Neuronal stem cell (in vitro differentiated cells): Measurements from ENCODE around the gene CHEK1.

Experiments
- DNase-seq: peaks from one replicate; pipeline ENCODE4 v3.0.0-alpha.2; 2013; ENCODE audit warnings: low spot score
- H2AFZ ChIP-seq: one replicate; pipeline ENCODE4 v1.6.1; 2013; ENCODE audit warnings: mild to moderate bottlenecking, low read length, inconsistent platforms
- H2AK5ac ChIP-seq: 2 replicates; pipeline ENCODE4 v1.6.1; 2013; ENCODE audit warnings: low read depth, mild to moderate bottlenecking, inconsistent platforms, low read length, moderate library complexity, mixed read lengths
- H2BK120ac ChIP-seq: 2 replicates; pipeline ENCODE4 v1.6.1; 2013; ENCODE audit warnings: low read depth, mild to moderate bottlenecking, inconsistent platforms, low read length, moderate library complexity, mixed read lengths
- H2BK12ac ChIP-seq: one replicate; pipeline ENCODE4 v1.6.1; 2013; ENCODE audit warnings: low read length, inconsistent platforms
- H2BK15ac ChIP-seq: 2 replicates; pipeline ENCODE4 v1.6.1; 2013; ENCODE audit warnings: mild to moderate bottlenecking, low read length, inconsistent platforms, mixed read lengths
- H2BK5ac ChIP-seq: one replicate; pipeline ENCODE4 v1.6.1; 2013; ENCODE audit warnings: inconsistent platforms, mild to moderate bottlenecking, low read length, moderate library complexity
- H3K14ac ChIP-seq: one replicate; pipeline ENCODE4 v1.6.1; 2013; ENCODE audit warnings: low read length, inconsistent platforms
- H3K18ac ChIP-seq: 2 replicates; pipeline ENCODE4 v1.6.1; 2013; ENCODE audit warnings: low read length, inconsistent platforms
- H3K23ac ChIP-seq: 2 replicates; pipeline ENCODE4 v1.6.1; 2013; ENCODE audit warnings: low read depth, mild to moderate bottlenecking, mixed read lengths, low read length, inconsistent platforms; ENCODE audit not compliant: poor library complexity
- H3K27ac ChIP-seq: replicated peaks from 3 replicates; pipeline ENCODE4 v1.5.1; 2013; ENCODE audit warnings: low read length, inconsistent platforms
- H3K27me3 ChIP-seq, 3 experiments: 2 replicates each; pipeline ENCODE4 v1.6.1; 2013; ENCODE audit warnings: low read length in 3 of 3, mild to moderate bottlenecking in 2 of 3, inconsistent platforms in 1 of 3, low read depth in 1 of 3, mixed read lengths in 1 of 3, moderate library complexity in 1 of 3; ENCODE audit not compliant: control insufficient read depth in 3 of 3, insufficient read depth in 3 of 3
- H3K36me3 ChIP-seq, 2 donors: replicated peaks in 1 of 2; 2 replicates each; pipeline ENCODE4 v1.6.1; 2013; ENCODE audit warnings: low read length in 2 of 2; ENCODE audit not compliant: control insufficient read depth in 2 of 2, insufficient read depth in 2 of 2
- H3K4ac ChIP-seq: 2 replicates; pipeline ENCODE4 v1.6.1; 2013; ENCODE audit warnings: inconsistent platforms, mild to moderate bottlenecking, low read length, moderate library complexity
- H3K4me1 ChIP-seq, 2 donors: 1 replicate in 1 of 2; 2 replicates in 1 of 2; pipeline ENCODE4 v1.6.1; 2013; ENCODE audit warnings: low read length in 2 of 2, low read depth in 1 of 2; ENCODE audit not compliant: control insufficient read depth in 2 of 2, insufficient read depth in 1 of 2
- H3K4me2 ChIP-seq: one replicate; pipeline ENCODE4 v1.6.1; 2013; ENCODE audit warnings: mild to moderate bottlenecking, low read length, inconsistent platforms; ENCODE audit not compliant: insufficient read depth, poor library complexity, severe bottlenecking
- H3K4me3 ChIP-seq, 2 donors: 2 replicates each; pipeline ENCODE4 v1.5.1; 2013; ENCODE audit warnings: low read length in 2 of 2, mild to moderate bottlenecking in 2 of 2, inconsistent platforms in 1 of 2, moderate library complexity in 1 of 2
- H3K79me1 ChIP-seq: one replicate; pipeline ENCODE4 v1.6.1; 2013; ENCODE audit warnings: low read depth, mild to moderate bottlenecking, inconsistent platforms, low read length, moderate library complexity
- H3K9ac ChIP-seq: one replicate; pipeline ENCODE4 v1.6.1; 2013; ENCODE audit warnings: mild to moderate bottlenecking, low read depth, low read length, inconsistent platforms; ENCODE audit not compliant: poor library complexity
- H3K9me3 ChIP-seq, 2 donors: replicated peaks in 1 of 2; 2 replicates each; pipeline versions ENCODE3 to v1.6.1; 2013; ENCODE audit warnings: low read length in 2 of 2, mild to moderate bottlenecking in 2 of 2, inconsistent platforms in 1 of 2, low read depth in 1 of 2, mixed read lengths in 1 of 2, moderate library complexity in 1 of 2; ENCODE audit not compliant: control insufficient read depth in 2 of 2, insufficient read depth in 1 of 2
- H4K8ac ChIP-seq: one replicate; pipeline ENCODE4 v1.6.1; 2013; ENCODE audit warnings: low read depth, mild to moderate bottlenecking, inconsistent platforms, low read length, moderate library complexity
- H4K91ac ChIP-seq: one replicate; pipeline ENCODE4 v1.6.1; 2013; ENCODE audit warnings: low read length, low read depth, mild to moderate bottlenecking, inconsistent platforms; ENCODE audit not compliant: poor library complexity
- WGBS, 2 donors: extraction: QIAGEN DNeasy Blood & Tissue Kit; methylation state at CpG; one replicate each; pipeline ENCODE4 v1.1.7; 2013; ENCODE audit warnings: missing lambda C conversion rate in 2 of 2, mixed read lengths in 1 of 2; ENCODE audit not compliant: insufficient read length in 2 of 2, insufficient replicate concordance in 1 of 2; ENCODE audit errors: extremely low coverage in 2 of 2; 5-methylcytosine and 5-hydroxymethylcytosine counted together

The CHEK1 gene

GRCh38 chr11:125649465-125650166 lies 24.7 kb downstream of the CHEK1 start:
- no CpG with 5 or more reads among the region's 6 CpGs for WGBS, 2 donors

GRCh38 chr11:125662689-125663088 lies 37.7 kb downstream of the CHEK1 start:
- Histone ChIP-seq H3K4me1 (no peaks in the 10 kb centered on the region), H2BK120ac (no peak overlapping the region), H2AFZ (no peak overlapping the region), H4K91ac (no peak overlapping the region), H3K27me3 (no peaks in the 10 kb centered on the region), H3K14ac (no peak overlapping the region), H2AK5ac (no peak overlapping the region), H2BK15ac (no peak overlapping the region), H3K9ac (no peak overlapping the region), H3K36me3 (peaks cover 11 to 97% of the 10 kb centered on the region in 2 donors), H3K79me1 (no peaks in the 10 kb centered on the region), H3K4me3 (no peak overlapping the region), H3K23ac (no peak overlapping the region), H3K9me3 (peaks cover 4 to 46% of the 10 kb centered on the region in 2 donors), H3K18ac (no peak overlapping the region), H4K8ac (no peak overlapping the region), H3K4me2 (no peak overlapping the region), H3K27ac (no peak overlapping the region), H2BK12ac (no peak overlapping the region), H3K4ac (no peak overlapping the region), H2BK5ac (no peak overlapping the region)
- WGBS, 2 donors, result no CpG with 5 or more reads among the region's 2 CpGs
- DNase-seq, result no peak

More at GRCh38 chr11:125649465-125650166, 24.7 kb downstream of the CHEK1 start:
- Histone ChIP-seq H4K91ac (no peak overlapping the region), H3K18ac (no peak overlapping the region), H3K4me2 (no peak overlapping the region), H3K9ac (no peak overlapping the region), H3K79me1 (no peaks in the 10 kb centered on the region), H2AK5ac (no peak overlapping the region), H2BK15ac (no peak overlapping the region), H3K23ac (no peak overlapping the region), H2BK5ac (no peak overlapping the region), H2AFZ (no peak overlapping the region), H3K14ac (no peak overlapping the region), H2BK120ac (no peak overlapping the region), H3K4me1 (no peaks in the 10 kb centered on the region), H2BK12ac (no peak overlapping the region), H4K8ac (no peak overlapping the region), H3K9me3 (peaks cover 0 to 5% of the 10 kb centered on the region in 2 donors), H3K27ac (no peak overlapping the region), H3K4me3 (no peak overlapping the region), H3K4ac (no peak overlapping the region), H3K36me3 (peaks cover 20 to 98% of the 10 kb centered on the region in 2 donors), H3K27me3 (no peaks in the 10 kb centered on the region)
- DNase-seq, result no peak

GRCh38 chr11:125663910-125664309 lies 38.9 kb downstream of the CHEK1 start:
- Histone ChIP-seq H3K23ac (no peak overlapping the region), H3K36me3 (peaks cover 10 to 97% of the 10 kb centered on the region in 2 donors)

GRCh38 chr11:125667151-125667550 lies 42.2 kb downstream of the CHEK1 start:
- H3K9ac ChIP-seq, result no peak overlapping the region
- peaks cover 2% of the 10 kb centered on the region for H3K79me1 ChIP-seq
- no peak overlapping the region for H2BK5ac ChIP-seq
- no peak overlapping the region for H4K8ac ChIP-seq
- H2AFZ ChIP-seq, result no peak overlapping the region
- no peak for DNase-seq
- no peak overlapping the region for H3K23ac ChIP-seq
- H2AK5ac ChIP-seq, result no peak overlapping the region
- no peak overlapping the region for H3K4me3 ChIP-seq
- no peak overlapping the region for H3K18ac ChIP-seq
- H3K4me2 ChIP-seq, result no peak overlapping the region
- WGBS, 2 donors, result no CpG with 5 or more reads among the region's 2 CpGs
- H2BK12ac ChIP-seq, result no peak overlapping the region
- no peak overlapping the region for H4K91ac ChIP-seq
- no peak overlapping the region for H3K27ac ChIP-seq
- H3K27me3 ChIP-seq, result no peaks in the 10 kb centered on the region
- H2BK120ac ChIP-seq, result no peak overlapping the region
- no peaks in the 10 kb centered on the region for H3K4me1 ChIP-seq
- no peak overlapping the region for H2BK15ac ChIP-seq
- no peak overlapping the region for H3K4ac ChIP-seq
- peaks cover 8 to 95% of the 10 kb centered on the region in 2 donors for H3K36me3 ChIP-seq
- peaks cover 4 to 46% of the 10 kb centered on the region in 2 donors for H3K9me3 ChIP-seq
- no peak overlapping the region for H3K14ac ChIP-seq

More at GRCh38 chr11:125663910-125664309, 38.9 kb downstream of the CHEK1 start:
- H3K14ac ChIP-seq, result no peak overlapping the region
- no peaks in the 10 kb centered on the region for H3K4me1 ChIP-seq
- no peak overlapping the region for H2BK15ac ChIP-seq
- H2AK5ac ChIP-seq, result no peak overlapping the region
- no peak overlapping the region for H3K4ac ChIP-seq
- H2AFZ ChIP-seq, result no peak overlapping the region
- H3K4me2 ChIP-seq, result no peak overlapping the region
- H3K18ac ChIP-seq, result no peak overlapping the region
- no peak overlapping the region for H3K9ac ChIP-seq
- no peaks in the 10 kb centered on the region for H3K79me1 ChIP-seq
- no peak overlapping the region for H2BK12ac ChIP-seq
- no peak overlapping the region for H2BK120ac ChIP-seq
- DNase-seq, result no peak
- H4K91ac ChIP-seq, result no peak overlapping the region
- H2BK5ac ChIP-seq, result no peak overlapping the region
- WGBS, 2 donors, result no CpG with 5 or more reads among the region's 3 CpGs
- H3K27ac ChIP-seq, result no peak overlapping the region
- no peak overlapping the region for H3K4me3 ChIP-seq
- no peak overlapping the region for H4K8ac ChIP-seq
- H3K27me3 ChIP-seq, result no peaks in the 10 kb centered on the region
- peaks cover 4 to 46% of the 10 kb centered on the region in 2 donors for H3K9me3 ChIP-seq
